ENCODE results near the gene CKB. TPM values are rescaled to one million over a fixed set of nuclear protein-coding genes. Genes with fewer than 3 reads are reported as not detected.

CKB gene
- total RNA-seq, 1 experiment from 2014 or later: 28.2 TPM

- H3K27ac Mint-ChIP-seq (ENCODE audit: unreplicated experiment): no peak overlapping the region
- no TSS peak for BruUV-seq (replicated peaks)
- H3K4me3 Mint-ChIP-seq (ENCODE audit: low read depth, unreplicated experiment): no peak overlapping the region
- intact Hi-C loops (cut with micrococcal nuclease; ENCODE audit: unreplicated experiment): no loop called here
- peaks cover 44% of the 10 kb centered on the region for H3K36me3 Mint-ChIP-seq (ENCODE audit: insufficient read depth, unreplicated experiment)
- CTCF ChIA-PET: no interaction called here
- no peak for TF ChIP-seq CTCF (IDR thresholded peaks at IDR 0.05; ENCODE audit: unreplicated experiment)
- DNase-seq: no peak
- H3K27me3 Mint-ChIP-seq (ENCODE audit: unreplicated experiment): no peaks in the 10 kb centered on the region
- H3K9me3 Mint-ChIP-seq (ENCODE audit: low read depth, unreplicated experiment): no peaks in the 10 kb centered on the region
- H3K4me1 Mint-ChIP-seq (ENCODE audit: low read depth, unreplicated experiment): no peaks in the 10 kb centered on the region
These were observed 42.0 kb downstream of the CKB start for GRCh38 chr14:103480595-103480994.

- peaks cover 66% of the 10 kb centered on the region for H3K36me3 Mint-ChIP-seq (ENCODE audit: insufficient read depth, unreplicated experiment)
- no peaks in the 10 kb centered on the region for H3K9me3 Mint-ChIP-seq (ENCODE audit: low read depth, unreplicated experiment)
- intact Hi-C loops (cut with micrococcal nuclease; ENCODE audit: unreplicated experiment): no loop called here
- no peak overlapping the region for H3K4me3 Mint-ChIP-seq (ENCODE audit: low read depth, unreplicated experiment)
- no peak for TF ChIP-seq CTCF (IDR thresholded peaks at IDR 0.05; ENCODE audit: unreplicated experiment)
- H3K27ac Mint-ChIP-seq (ENCODE audit: unreplicated experiment): no peak overlapping the region
- DNase-seq: no peak
- no TSS peak for BruUV-seq (replicated peaks)
- no peaks in the 10 kb centered on the region for H3K27me3 Mint-ChIP-seq (ENCODE audit: unreplicated experiment)
- CTCF ChIA-PET: no interaction called here
- H3K4me1 Mint-ChIP-seq (ENCODE audit: low read depth, unreplicated experiment): no peaks in the 10 kb centered on the region
These were observed 46.0 kb downstream of the CKB start for GRCh38 chr14:103476631-103477030.

- TF ChIP-seq CTCF (IDR thresholded peaks at IDR 0.05; ENCODE audit: unreplicated experiment): no peak
- Mint-ChIP-seq H3K36me3 (ENCODE audit: insufficient read depth, unreplicated experiment) (peaks cover 62% of the 10 kb centered on the region), H3K4me3 (ENCODE audit: low read depth, unreplicated experiment) (no peak overlapping the region), H3K4me1 (ENCODE audit: low read depth, unreplicated experiment) (no peaks in the 10 kb centered on the region), H3K27me3 (ENCODE audit: unreplicated experiment) (no peaks in the 10 kb centered on the region), H3K9me3 (ENCODE audit: low read depth, unreplicated experiment) (no peaks in the 10 kb centered on the region), H3K27ac (ENCODE audit: unreplicated experiment) (no peak overlapping the region)
- no TSS peak for BruUV-seq (replicated peaks)
- intact Hi-C loops (cut with micrococcal nuclease; ENCODE audit: unreplicated experiment): no loop called here
- DNase-seq: no peak
- CTCF ChIA-PET: no interaction called here
These were observed 46.6 kb downstream of the CKB start for GRCh38 chr14:103476065-103476464.

- H3K36me3 Mint-ChIP-seq (ENCODE audit: insufficient read depth, unreplicated experiment): peaks cover 65% of the 10 kb centered on the region
- intact Hi-C loops (cut with micrococcal nuclease; ENCODE audit: unreplicated experiment): no loop called here
- no peaks in the 10 kb centered on the region for H3K9me3 Mint-ChIP-seq (ENCODE audit: low read depth, unreplicated experiment)
- no peak overlapping the region for H3K4me3 Mint-ChIP-seq (ENCODE audit: low read depth, unreplicated experiment)
- H3K27me3 Mint-ChIP-seq (ENCODE audit: unreplicated experiment): no peaks in the 10 kb centered on the region
- no peak for TF ChIP-seq CTCF (IDR thresholded peaks at IDR 0.05; ENCODE audit: unreplicated experiment)
- H3K4me1 Mint-ChIP-seq (ENCODE audit: low read depth, unreplicated experiment): no peaks in the 10 kb centered on the region
- CTCF ChIA-PET: interaction anchor here (0.6 kb wide), 1 partner anchor 173 kb away, joined by 3 read pairs; no protein-coding TSS in a partner anchor
- BruUV-seq (replicated peaks): no TSS peak
- DNase-seq: no peak
- H3K27ac Mint-ChIP-seq (ENCODE audit: unreplicated experiment): no peak overlapping the region
These were observed 47.7 kb downstream of the CKB start for GRCh38 chr14:103474893-103475292.
